ENCODE measurements around the gene ARFGEF2. TPM values are rescaled to one million over a fixed set of nuclear protein-coding genes. Genes with fewer than 3 reads are reported as not detected.

Gene ARFGEF2
- total and polyA plus RNA-seq, 7 donors: 7.8 to 36.1 (median 22.8) TPM

- no peak for DNase-seq
- WGBS, 3 donors: 79 to 81% (median 80%) methylated on average over 2 of the region's 2 CpGs
- H3K9me3 ChIP-seq: no peaks in the 10 kb centered on the region
Observed at GRCh38 chr20:48986899-48987298, 65.4 kb downstream of the ARFGEF2 start.

DNA sequence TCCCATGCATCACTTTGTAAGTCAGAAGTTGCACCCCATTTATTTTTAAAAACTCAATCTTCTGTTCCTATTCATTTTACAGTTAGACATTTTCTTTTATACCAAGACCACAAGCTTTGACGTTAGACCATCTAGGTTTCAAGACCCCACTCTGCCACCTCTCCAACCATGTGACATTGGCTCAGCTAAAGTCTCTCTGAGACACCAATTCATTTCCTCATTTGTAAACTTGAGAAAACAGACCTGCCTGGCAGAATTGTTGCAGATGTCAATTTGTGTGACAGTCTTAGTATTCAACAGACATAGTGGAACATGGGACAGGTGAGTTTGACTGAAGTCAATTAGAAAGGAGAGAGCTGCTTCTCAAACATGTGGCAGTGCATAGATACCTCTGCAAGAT lies 69.0 kb downstream of the ARFGEF2 start:
- H3K27me3 ChIP-seq (ENCODE audit: insufficient read depth in 3 of 3, low read length in 2 of 3): no peaks in the 10 kb centered on the region
- no peak overlapping the region for H3K4me3 ChIP-seq
- intact Hi-C loops (cut with DNase I): no loop called here
- H3K4me1 ChIP-seq: no peaks in the 10 kb centered on the region
- DNase-seq (no peak), ATAC-seq (no peak)
- TF ChIP-seq, protein P1, sequence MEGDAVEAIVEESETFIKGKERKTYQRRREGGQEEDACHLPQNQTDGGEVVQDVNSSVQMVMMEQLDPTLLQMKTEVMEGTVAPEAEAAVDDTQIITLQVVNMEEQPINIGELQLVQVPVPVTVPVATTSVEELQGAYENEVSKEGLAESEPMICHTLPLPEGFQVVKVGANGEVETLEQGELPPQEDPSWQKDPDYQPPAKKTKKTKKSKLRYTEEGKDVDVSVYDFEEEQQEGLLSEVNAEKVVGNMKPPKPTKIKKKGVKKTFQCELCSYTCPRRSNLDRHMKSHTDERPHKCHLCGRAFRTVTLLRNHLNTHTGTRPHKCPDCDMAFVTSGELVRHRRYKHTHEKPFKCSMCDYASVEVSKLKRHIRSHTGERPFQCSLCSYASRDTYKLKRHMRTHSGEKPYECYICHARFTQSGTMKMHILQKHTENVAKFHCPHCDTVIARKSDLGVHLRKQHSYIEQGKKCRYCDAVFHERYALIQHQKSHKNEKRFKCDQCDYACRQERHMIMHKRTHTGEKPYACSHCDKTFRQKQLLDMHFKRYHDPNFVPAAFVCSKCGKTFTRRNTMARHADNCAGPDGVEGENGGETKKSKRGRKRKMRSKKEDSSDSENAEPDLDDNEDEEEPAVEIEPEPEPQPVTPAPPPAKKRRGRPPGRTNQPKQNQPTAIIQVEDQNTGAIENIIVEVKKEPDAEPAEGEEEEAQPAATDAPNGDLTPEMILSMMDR (IDR thresholded peaks at IDR 0.05): no peak
- WGBS, 3 donors: 75 to 78% (median 77%) methylated on average over 1 of the region's 1 CpG
- H3K27ac ChIP-seq: no peak overlapping the region
- H3K36me3 ChIP-seq (ENCODE audit: insufficient read depth in 1 of 2, low read depth in 1 of 2): peaks cover 3 to 100% of the 10 kb centered on the region in 2 donors
- H3K9me3 ChIP-seq: no peaks in the 10 kb centered on the region

More at GRCh38 chr20:48986899-48987298, 65.4 kb downstream of the ARFGEF2 start:
- intact Hi-C loops (cut with DNase I): no loop called here
- H3K4me1 ChIP-seq: no peaks in the 10 kb centered on the region
- no peak overlapping the region for H3K4me3 ChIP-seq
- H3K36me3 ChIP-seq (ENCODE audit: insufficient read depth in 1 of 2, low read depth in 1 of 2): peaks cover 0 to 98% of the 10 kb centered on the region in 2 donors
- H3K27me3 ChIP-seq (ENCODE audit: insufficient read depth in 3 of 3, low read length in 2 of 3): no peaks in the 10 kb centered on the region
- ATAC-seq: no peak
- no peak overlapping the region for H3K27ac ChIP-seq
- TF ChIP-seq, protein P1 (IDR thresholded peaks at IDR 0.05): no peak

DNA sequence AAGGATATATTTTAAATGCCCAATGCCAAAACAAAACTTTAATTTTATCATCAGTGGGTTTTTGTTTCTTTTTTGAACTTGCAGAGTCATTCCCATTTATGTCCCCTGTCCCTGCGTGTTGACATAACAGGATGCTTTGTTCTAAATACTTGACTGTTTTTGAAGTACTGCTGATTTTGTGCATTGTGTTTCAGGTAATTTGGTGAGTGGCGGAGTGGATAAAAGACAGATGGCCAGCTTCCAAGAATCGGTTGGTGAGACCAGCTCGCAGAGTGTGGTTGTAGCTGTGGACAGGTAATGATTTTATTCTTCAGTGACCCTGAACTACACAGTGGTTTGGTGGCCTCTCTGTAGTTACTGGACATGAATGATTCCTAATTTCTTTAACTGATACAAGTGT lies 74.1 kb downstream of the ARFGEF2 start:
- TF ChIP-seq, protein P1 (IDR thresholded peaks at IDR 0.05): no peak
- ATAC-seq: no peak
- Histone ChIP-seq H3K36me3 (ENCODE audit: insufficient read depth in 1 of 2, low read depth in 1 of 2) (peaks cover 9 to 100% of the 10 kb centered on the region in 2 donors), H3K27ac (no peak overlapping the region), H3K4me3 (no peak overlapping the region), H3K4me1 (no peaks in the 10 kb centered on the region), H3K27me3 (ENCODE audit: insufficient read depth in 3 of 3, low read length in 2 of 3) (no peaks in the 10 kb centered on the region), H3K9me3 (no peaks in the 10 kb centered on the region)
- 82 to 86% (median 83%) methylated on average over 4 of the region's 4 CpGs for WGBS, 3 donors
- intact Hi-C loops (cut with DNase I): no loop called here
- no peak for DNase-seq

GRCh38 chr20:48999890-49000870 lies 78.7 kb downstream of the ARFGEF2 start:
- ATAC-seq: no peak

More at GRCh38 chr20:48999890-49000870, 78.7 kb downstream of the ARFGEF2 start:
- H3K4me1 ChIP-seq: no peaks in the 10 kb centered on the region
- intact Hi-C loops (cut with DNase I): no loop called here
- TF ChIP-seq, protein P1 (IDR thresholded peaks at IDR 0.05): no peak
- 40 to 55% (median 40%) methylated on average over 3 of the region's 3 CpGs for WGBS, 3 donors
- no peak for DNase-seq
- H3K27ac ChIP-seq: no peak overlapping the region
- no peaks in the 10 kb centered on the region for H3K27me3 ChIP-seq (ENCODE audit: insufficient read depth in 3 of 3, low read length in 2 of 3)
- H3K36me3 ChIP-seq (ENCODE audit: insufficient read depth in 1 of 2, low read depth in 1 of 2): peaks cover 11 to 94% of the 10 kb centered on the region in 2 donors
- H3K4me3 ChIP-seq: no peak overlapping the region
- H3K9me3 ChIP-seq: no peaks in the 10 kb centered on the region
